HuH-7.5 (cell line): ENCODE measurements around the gene CBFA2T3.
"Not testable (repeated sequence)": the region's sequence is repeated elsewhere in the genome, so short reads cannot be mapped to it uniquely, and the experiment has no call there.

ENCODE experiments used
- DNase-seq: peaks from one replicate; pipeline ENCODE4 v3.0.0; 2011; ENCODE audit warnings: low spot score

Gene CBFA2T3

DNA sequence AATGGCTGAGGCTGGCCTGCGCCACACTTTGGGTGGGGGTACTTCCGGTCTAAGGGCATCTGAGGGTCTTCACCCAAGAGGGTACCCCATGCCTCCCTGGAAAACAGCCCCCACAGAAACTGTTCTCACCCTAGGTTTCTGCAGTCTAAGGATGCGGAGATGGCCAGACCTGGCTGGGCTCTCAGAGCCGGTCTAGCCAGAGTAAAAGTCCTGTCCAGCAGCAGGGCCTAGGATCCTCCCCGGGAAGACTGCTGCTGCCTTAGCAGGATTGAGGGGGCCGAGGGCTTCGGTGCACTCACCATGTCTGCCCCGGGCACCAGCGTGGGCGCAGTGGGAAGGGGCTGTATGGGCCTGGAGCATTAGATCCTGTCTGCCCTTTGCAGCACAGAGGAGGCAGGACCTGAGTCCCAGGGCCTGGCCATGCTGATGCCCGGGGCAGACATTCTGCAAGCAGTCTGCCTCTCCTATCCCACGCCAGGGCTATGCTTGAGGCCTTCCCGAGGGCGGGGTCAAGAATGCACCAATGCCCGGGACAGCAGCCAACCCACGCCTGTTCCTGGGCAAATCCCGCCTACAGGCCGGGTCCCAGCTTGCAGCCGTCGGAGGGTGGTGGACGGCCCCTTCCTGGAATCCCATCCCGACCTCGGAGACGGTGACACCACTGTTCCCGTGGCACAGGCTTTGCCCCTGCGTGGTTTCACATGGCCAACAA, 54.7 kb downstream of the CBFA2T3 start:
- no peak for DNase-seq

GRCh38 chr16:88921591-88921990, 55.4 kb downstream of the CBFA2T3 start:
- no peak for DNase-seq

GRCh38 chr16:88920618-88921590, 56.1 kb downstream of the CBFA2T3 start:
- no peak for DNase-seq

DNA sequence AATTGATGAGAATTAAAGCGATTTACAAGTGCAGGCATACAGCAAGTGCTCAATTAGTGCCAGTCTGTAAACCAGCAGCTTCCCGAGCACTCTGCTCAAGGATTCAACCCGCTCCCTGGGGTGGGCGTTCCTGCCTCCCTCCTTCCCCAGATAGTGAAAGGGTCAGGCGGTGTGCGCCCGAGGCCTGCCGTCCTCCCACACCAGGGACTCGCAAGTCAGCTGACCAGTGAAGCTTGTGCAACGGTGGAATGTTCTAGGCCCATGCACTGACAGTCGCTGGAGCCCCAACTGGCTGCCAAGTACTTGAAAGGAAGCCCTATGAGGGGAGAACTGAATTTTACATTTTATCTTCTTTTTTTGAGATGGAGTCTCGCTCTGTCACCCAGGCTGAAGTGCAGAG, 57.1 kb downstream of the CBFA2T3 start:
- DNase-seq: no peak

- not testable (repeated sequence) for DNase-seq
Observed at GRCh38 chr16:88918896-88919295, 58.1 kb downstream of the CBFA2T3 start.

DNA sequence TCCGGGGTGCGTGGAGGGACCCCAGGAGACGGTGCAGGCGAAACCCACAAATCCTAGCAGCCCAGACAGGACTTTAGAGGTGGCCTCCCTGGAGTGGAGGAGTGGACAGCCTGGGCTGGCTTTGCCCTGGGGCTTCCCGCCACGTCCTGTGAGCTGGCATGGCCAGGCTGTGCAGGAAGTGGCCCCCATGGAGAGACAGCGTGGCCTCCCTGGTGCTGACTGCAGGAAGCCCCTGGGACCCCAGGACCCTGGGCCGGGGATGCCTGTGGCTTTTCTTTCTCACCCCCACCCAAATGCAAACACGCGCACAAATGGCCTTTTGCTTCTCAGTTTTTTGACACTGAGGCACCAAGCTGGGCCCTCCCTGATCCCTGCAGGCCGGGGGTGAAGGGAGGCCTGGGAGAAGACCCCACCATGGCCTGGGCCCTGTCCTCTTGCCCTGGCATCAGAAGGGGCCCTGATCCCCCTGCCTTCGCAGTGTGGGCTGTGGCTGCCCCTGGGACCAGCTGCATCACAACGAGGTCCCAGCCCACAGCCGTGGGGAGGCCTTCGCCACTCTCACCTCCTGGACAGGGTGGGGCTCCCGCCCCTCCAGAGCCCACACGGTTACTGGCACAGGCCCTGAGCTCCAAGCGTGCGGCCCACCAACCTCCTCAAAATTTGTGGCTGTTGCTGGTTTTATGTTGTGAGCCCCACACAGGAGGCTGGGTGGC, 58.9 kb downstream of the CBFA2T3 start:
- no peak for DNase-seq

DNA sequence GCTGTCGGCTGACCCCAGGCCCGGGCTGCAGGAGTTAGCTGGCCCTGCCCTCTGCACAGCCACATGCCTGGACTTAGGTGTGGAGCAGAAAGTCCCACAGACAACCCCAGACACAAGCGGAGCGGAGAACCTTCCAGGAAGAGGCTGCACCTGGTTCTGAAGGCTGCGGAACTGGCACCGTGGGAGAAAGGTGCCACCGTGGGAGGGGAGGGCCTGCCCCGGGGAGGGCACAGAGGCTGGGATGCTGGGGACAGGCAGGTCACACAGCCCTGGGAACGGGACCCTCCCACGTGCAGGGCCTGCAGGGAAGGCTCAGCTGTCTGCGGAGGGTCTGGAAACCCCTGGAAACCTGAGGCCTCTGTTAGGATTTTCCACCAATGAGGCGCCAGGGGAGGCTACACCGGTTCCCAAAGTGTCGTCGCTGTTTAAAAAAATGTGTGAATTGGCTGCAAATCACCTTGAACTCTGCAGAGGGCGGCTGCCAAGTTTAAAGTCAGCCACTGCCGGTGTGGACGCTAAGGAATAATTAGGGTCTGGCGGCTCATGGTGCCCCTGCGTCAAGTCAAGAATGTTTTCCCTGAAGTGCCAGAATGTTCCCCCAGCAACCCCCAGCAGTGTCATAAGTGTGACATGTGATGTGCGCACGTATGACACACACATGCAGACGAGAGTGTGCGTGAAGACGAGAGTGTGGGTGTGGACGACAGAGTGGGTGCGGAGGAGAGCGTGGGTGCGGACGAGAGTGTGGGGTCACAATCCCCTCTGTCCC, 59.7 kb downstream of the CBFA2T3 start:
- DNase-seq: no peak

DNA sequence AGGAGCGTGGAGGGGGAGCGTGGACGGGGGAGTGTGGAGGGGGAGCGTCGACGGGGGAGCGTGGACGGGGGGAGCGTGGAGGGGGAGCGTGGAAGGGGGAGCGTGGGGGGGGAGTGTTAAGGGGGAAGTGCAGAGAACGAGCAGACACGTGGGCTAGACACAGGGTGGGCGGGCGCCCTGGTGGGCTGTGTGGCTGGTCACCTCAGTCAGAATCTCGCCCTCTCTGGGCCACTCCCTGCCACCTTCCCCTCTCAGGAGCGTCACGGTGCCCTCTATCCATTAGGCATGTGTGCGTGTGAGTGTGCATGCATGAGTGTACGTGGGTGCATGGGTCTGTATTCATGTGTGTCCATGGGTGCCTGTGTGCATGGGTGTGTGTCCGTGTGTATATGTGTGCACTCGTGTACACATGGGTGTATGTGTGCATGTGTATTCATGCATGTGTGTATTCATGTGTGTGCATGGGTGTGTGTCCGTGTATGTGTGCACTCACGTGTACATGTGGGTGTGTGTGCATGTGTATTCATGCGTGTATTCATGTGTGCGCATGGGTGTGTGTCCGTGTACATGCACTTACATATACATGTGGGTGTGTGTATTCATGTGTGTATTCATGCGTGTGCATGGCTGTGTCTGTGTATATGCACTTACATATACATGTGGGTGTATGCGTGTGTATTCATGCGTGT, 61.2 kb downstream of the CBFA2T3 start:
- no peak for DNase-seq

- DNase-seq: no peak
Observed at GRCh38 chr16:88914750-88915368, 62.1 kb downstream of the CBFA2T3 start.

GRCh38 chr16:88913870-88914269, 63.1 kb downstream of the CBFA2T3 start:
- DNase-seq: no peak

- no peak for DNase-seq
Observed at GRCh38 chr16:88913001-88913612, 63.9 kb downstream of the CBFA2T3 start.

GRCh38 chr16:88912556-88912955, 64.5 kb downstream of the CBFA2T3 start:
- DNase-seq: no peak

- no peak for DNase-seq
Observed at GRCh38 chr16:88911946-88912310, 65.1 kb downstream of the CBFA2T3 start.

DNA sequence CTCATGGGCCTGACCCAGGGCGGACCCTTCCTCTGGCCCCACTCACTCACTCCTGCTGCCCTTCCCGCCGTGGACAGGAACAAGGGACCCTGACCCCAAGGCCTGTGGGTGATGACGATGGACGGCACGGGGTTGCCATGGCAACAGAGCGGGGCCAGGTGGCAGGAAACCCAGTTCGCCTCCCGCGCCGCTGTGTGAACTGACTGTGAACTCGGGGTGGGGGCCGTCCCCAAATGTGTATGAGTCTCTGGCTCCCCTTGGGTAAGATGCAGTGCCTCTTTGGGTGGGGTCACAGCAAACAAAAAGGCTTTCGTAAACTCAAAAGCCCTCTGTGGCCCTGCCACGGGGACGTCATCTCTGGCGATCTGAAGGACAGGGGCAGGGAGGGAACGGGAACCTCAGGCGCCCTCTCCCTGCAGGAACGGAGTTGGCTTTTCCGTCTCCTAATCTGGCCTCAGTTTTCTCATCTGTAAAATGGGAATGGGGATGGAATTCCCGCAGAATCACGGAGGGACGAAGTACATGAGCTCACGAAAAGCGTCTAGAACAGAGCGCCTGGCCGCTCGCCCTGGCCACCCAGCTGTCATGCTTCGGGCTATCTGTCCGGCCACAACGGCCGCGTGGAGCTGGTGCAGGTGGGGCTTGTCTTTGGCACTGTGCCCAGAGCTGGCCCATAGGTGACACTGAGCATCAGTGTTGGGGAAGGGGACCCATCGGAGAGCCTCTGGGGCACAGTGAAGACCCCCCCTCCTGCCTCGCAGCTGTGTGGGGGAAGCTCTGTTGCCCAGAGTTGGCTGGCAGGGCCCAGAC, 65.7 kb downstream of the CBFA2T3 start:
- DNase-seq: no peak

GRCh38 chr16:88910284-88911135, 66.5 kb downstream of the CBFA2T3 start:
- DNase-seq: no peak

DNA sequence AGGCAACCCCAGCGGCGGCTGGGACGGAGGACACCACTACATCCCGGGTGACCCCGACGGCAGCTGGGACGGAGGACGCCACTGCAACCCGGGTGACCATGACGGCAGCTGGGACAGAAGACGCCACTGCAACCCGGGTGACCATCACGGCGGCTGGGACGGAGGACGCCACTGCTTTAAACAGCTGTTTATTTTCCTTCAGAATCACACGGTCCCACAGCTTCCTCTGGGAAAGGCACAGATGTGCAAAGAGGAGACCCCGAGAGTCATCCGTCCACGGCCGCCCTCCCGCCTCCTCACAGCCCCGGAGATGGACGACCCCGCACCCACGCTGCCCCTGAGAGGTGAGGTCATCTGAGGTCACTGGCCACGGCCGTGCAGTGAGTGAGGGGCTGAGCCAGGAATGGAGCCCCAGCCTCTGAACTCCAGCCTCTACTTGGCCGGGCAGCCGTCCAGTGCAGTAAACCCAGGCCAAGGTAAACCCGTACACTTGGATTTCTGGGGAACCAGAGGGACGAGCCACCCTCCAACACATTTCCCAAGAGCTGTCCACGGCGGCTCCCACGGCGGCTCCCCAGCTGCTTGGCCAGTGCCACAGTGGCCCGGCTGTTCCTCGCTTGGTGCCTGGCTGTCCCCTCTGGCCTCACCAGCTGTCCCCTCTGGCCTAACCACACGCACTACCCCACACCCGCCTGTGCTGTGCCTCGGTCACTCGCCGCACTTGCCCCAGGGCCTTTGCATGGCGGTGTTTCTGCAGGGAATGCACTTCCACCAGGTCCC, 67.4 kb downstream of the CBFA2T3 start:
- DNase-seq: no peak

- DNase-seq: no peak
Observed at GRCh38 chr16:88908307-88908706, 68.7 kb downstream of the CBFA2T3 start.

- DNase-seq: no peak
Observed at GRCh38 chr16:88907768-88908167, 69.2 kb downstream of the CBFA2T3 start.
